ENCODE measurements around the gene PPARG.
"Not testable (repeated sequence)": the region's sequence is repeated elsewhere in the genome, so short reads cannot be mapped to it uniquely, and the experiment has no call there.

PPARG gene

DNA sequence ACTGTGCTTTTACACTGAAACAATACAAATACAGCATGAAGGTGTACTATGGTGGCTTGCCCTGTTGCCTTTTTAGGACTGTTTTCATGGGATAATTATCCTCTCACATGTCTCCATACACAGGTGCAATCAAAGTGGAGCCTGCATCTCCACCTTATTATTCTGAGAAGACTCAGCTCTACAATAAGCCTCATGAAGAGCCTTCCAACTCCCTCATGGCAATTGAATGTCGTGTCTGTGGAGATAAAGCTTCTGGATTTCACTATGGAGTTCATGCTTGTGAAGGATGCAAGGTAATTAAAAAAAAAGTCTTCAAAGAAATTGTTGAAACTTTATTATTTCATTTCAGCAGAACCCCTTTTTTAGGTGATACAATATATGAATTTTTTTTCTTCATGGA, 92.3 kb downstream of the PPARG start:
- no peak for DNase-seq

DNA sequence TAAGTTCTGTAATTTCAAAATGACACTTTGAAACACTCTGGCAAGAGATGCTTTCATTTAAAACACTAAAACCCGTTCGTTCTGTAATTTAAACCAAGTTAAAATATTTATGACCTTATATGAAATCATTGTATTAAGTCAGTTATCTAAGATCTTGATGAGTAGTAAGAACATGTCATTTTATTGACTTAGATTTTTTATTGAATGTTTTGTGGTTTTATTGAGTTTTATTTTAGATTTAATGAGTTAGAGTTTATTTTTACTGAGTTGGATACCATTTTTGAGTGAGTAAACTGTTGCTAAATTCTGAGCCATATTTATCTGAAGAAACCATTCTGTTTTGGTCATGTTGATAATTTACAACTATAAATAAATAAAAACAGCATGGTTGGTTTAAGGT, 94.3 kb downstream of the PPARG start:
- DNase-seq, result no peak

DNA sequence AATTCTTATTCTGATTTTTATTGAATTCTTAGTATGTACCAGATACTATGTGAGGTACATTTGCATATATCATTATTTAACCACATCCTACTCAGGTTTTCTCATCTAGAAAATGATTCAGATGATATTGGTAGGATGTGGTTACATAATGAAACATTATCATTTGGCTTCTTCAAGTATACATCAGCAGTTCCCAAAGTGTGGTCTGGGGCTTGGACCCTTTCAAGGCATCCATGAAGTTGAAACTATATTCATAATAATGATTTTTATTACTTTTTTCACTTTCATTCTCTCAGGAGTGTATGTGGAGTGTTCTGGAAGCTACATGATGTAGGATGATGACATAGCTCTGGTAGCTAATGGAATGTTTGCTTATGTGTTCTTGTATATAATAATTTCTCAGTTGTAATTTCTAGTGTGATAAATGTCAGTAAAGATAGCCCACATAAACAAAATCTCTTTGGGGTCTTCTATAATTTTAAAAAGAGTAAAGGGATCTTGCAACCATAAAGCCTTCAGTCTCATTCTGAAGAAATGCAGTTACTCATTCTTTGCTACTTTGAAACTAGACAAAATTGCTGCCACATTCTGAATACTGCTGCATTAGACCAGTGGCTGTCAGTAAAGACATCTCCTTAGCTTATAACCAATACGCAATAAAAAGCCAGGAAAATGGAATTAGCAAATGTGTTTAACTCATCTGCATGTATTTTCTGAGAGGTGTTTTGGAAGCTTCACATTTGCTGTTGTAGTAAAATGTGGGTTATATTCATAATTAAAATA, 95.8 kb downstream of the PPARG start:
- no peak for DNase-seq

DNA sequence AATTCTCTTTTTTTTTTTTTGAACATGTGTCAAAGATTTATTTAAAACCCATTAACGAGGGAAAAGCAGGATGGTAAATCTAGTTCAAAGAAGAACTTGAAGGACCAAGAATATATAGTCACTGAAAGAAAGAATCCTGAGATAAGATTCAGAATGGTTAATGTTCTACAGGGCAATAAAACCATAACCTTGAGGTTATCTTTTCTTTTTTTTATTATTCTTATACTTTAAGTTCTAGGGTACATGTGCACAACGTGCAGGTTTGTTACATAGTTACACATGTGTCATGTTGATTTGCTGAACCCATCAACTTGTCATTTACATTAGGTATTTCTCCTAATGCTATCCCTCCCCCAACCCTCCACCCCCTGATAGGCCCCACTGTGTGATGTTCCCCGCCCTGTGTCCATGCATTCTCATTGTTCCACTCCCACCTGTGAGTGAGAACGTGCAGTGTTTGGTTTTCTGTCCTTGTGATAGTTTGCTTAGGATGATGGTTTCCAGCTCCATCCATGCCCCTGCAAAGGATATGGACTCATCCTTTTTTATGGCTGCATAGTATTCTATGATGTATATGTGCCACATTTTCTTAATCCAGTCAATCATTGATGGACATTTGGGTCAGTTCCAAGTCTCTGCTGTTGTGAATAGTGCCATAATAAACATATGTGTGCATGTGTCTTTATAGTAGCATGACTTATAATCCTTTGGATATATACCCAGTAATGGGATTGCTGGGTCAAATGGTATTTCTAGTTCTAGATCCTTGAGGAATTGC, 97.8 kb downstream of the PPARG start:
- DNase-seq, result not testable (repeated sequence)

DNA sequence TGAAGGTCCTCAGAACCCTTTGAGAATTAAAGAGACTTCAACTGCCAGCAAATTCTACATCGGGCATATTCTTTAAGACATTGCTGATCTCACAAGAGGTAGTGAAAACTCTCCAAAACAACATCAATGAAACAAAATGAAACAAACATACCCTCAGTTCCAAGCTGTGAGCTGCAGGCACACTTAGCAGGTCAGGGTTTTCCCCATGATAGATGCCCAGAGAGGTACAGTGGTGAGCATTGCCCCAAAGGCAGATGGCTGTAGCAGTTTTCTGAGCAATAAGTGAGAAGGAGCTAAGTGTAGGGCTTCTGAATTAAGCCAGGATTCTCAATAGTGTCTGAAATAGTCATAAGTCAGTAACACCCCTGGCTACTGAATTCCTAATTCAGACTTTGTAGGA, 99.3 kb downstream of the PPARG start:
- no peak for DNase-seq

DNA sequence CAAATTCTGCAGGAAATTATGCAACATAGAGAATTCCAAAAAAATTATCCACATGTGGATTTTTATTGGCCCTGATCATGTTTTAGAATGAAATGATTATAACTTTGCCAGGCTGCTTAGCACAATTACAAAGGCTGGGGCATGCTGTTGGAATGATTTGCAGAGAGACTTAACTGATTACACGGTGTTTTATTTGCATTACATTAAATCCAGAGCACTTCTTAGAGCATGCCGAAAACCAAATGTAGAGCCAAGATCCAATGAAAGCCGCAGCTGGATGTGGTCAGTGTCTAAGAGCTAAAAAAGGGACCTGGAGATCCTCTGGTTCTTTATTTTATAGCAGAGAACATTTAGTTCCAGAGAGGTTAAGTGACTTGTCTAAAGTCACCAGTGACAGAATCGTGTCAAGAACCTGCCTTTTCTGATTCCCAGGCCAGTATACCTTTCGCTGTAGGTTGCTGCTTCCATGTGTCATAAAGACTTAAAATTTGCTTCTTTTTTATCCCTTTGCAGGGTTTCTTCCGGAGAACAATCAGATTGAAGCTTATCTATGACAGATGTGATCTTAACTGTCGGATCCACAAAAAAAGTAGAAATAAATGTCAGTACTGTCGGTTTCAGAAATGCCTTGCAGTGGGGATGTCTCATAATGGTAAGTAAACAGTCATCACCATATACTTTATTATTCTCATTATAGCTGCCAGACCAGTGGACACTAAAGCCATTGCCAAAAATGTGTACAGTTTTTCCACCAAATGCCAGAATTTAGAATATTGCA, 103.4 kb downstream of the PPARG start:
- no peak for DNase-seq

DNA sequence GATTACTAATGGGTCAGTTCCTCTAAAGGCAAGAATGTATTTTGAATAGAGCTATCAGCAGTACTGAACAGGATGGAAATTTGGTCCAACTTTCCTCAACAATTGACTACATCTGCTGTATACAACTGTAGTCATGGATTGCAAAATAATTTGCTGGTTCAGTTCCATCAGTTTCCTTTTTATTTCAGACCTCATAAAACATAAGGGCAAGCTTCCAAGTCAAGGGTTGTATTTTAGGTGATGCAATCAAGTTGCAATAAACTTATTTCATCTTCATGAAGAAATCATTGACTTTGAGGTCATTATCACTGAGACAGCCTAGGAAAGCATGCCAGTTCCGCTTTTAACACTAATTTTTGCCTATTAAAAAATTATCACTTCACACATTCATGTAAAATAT, 105.0 kb downstream of the PPARG start:
- DNase-seq, result peak; percentile 93 to 96

DNA sequence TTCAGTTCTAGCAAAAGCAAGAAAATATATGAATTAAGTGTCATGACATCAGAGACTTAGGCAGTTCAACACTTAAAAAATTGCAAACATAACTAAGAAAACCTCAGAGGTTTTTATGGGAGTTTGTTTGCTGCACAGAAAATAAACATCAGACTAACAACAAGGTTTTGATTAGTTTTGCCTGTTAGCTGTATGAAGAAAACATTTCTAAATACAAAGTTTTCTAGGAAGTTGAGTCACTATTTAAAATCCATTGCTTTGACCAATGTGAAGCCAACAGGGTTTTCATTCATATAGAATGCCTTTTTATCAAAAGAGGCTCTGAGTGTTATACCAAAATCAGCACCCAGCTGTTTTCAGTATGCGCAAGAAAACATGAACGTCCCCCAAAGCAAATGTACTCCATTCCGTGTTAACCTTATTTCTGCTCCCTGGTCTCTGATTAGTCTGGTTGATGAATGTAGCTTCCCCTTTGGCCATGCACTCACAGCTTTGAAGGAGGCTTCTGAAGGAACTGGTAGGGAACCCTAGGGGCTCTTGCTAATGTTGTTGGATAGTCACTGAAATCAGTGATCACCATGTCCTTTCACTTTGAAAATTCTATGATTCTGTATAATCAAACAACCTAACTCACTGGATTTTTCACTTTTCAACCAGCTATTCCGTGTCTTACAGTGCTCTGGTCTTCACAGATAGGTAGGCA, 105.8 kb downstream of the PPARG start:
- peak; percentile 27 to 29 for DNase-seq

DNA sequence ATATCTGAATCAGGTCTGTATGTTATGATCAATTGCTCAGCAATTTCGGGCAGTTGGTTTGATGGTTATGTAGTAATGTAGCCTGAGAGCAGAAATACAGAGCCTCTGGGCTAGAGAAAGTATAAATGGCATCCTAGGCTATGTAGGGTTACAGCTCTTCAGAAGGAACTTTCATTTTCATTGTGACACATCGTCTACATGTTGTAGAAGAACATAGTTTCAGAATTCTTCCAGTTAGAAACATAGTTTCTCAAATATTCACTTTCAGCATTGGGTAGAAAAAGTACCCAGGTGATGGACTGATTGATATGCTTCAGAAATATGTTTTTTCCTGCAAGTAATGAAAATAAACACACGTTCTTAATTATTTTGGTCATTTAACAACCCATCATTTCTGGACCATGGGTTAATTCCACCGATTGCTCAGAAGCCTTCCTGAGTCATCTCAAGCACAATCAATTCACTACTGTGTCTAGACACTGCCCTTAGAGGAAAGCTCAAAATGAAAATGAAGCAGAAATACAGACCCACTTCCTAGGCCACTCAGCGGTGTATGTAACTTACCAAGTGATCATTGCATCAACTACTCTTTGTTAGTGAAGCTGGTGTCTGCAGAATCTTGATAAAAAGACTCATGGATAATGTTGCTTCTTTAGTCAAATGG, 106.6 kb downstream of the PPARG start:
- peak; percentile 53 to 56 for DNase-seq

DNA sequence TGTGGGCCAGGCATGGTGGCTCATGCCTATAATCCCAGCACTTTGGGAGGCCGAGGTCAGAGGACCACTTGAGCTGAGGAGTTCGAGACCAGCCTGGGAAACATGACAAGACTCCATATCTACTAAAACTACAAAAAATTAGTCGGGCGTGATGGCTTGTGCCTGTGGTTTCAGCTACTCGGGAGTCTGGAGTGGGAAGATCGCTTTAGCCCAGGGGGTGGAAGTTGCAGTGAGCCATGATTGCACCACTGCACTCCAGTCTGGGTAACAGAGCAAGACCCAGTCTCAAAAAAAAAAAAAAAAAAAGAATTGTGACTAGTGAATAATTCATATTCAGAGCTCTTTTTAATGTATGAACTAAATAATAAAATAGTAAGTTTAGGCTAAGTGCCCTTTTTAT, 107.6 kb downstream of the PPARG start:
- DNase-seq, result peak; percentile 38 to 53

DNA sequence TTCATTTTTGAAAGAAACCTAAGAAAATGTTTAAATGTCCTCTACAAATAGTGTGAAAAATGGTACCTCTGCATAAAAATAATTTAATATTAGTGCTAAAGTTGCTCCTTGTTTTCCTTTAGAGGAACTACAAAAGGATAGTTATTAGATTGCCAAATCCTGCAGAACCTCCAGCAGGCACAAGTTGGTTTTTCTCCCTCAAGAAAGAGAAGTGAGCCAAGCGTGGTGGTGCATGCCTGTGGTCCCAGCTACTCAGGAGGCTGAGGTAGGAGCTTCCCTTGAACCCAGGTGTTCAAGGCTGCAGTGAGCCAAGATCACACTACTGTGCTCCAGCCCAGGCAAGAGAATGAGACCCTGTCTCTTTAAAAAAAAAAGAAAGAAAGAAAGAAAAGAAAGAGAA, 110.4 kb downstream of the PPARG start:
- DNase-seq, result peak in 1 of 2 donors; percentile 45

DNA sequence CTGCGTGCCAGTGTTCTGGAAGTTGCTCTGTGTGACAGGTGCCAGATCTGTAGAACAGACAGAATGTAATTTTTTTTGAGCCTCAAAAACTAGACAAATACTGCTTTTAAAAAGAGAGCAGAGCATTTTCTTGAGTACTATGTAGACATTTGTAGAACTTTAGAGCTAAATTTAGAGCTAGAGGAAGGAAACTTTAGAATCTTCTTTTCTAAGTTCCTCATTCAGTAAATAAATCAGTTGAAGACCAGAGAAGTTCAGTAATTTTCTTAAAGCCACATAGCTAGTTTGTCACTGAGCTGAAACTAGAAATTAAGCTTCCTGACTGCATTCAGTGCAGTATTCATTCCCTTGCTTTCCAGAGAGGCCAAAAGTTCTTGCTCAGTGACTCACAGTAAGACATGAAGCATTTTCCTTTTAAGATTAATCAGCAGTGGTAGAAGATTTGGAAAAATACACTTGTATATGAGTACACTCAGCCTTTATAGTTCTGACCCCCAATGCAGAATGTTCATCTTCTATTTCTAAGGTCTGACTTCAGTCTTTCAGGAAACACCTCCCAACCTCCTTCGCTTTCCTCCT, 111.8 kb downstream of the PPARG start:
- DNase-seq, result no peak

DNA sequence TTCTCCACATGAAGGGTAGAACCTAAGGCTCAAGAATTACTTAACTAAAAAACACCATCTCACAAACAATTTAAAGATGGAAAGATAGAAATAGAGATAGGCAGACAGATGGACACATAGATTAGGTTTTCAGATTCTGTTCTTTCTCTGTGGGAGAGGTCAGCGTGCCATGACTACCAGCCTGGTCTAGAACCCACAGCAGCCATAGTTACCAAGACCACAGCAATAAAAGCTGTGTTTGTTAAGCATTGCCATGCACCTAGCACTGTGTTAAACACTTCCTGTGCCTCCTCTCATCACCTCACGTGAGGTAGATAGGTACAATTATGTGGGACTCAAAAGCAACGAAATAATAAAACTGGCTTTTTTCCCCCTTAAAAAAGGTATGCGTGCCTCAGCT, 112.3 kb downstream of the PPARG start:
- DNase-seq, result no peak

DNA sequence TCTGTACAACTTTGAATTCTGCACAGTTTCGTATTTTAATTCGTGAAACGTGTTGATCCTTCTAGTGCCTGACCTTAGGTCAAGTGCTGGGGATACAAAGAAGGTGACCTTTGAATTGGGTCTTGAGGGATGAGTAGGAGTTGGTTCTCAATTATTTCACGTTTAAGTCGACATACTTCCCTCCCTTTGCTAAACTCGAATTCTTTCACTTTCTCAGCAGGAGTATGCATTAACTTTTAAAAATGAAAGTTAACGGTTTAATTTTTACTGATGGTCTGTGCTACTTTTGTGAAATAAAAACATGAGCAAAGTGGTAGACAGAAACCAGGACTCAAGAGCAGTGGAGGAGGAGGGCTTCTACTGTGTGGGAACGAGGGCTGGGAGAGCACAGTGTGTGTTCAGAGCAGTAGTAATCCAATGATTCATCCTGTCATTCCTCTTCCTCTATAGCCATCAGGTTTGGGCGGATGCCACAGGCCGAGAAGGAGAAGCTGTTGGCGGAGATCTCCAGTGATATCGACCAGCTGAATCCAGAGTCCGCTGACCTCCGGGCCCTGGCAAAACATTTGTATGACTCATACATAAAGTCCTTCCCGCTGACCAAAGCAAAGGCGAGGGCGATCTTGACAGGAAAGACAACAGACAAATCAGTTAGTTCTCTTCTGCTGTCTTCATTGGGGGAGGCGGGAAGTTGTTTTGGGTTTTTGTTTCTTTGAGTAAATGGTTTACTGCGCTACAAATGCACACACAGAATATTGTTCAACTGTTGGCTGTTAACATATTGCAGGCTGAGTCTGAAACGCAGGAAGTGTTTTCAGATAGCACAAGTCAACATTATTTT, 116.8 kb downstream of the PPARG start:
- DNase-seq, result peak; percentile 94 to 99

DNA sequence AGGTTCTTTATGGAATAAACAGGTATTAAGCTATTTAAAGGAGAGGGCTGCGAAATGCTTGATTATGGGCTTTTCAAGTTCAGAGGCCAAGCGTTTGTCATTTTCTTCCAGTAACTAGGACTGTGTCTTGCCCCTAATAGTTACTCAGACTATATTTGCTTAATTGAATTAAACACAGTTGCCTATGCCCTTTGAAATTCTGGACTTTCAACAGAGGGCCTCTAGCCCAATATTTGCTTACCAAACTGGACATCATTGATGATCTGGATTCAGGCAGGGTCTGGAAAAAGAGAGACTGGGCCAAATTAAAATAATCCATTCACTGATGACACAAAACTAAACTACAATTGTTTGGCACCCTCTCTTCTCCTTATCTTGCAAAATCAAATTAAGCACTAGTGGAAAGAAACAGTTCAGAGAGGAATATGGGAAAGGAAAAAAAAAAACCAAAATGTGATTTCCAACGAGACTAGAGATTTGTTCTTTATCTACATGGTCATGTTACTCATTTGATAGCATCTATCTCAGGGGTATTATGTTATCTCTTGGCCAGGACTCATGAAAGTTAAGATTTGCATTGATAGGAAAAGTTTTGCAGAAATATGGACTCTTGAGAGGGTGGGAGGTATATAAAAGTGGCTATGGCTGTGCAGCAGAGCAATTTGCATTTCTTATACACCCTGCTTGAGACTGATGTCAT, 120.3 kb downstream of the PPARG start:
- no peak for DNase-seq

DNA sequence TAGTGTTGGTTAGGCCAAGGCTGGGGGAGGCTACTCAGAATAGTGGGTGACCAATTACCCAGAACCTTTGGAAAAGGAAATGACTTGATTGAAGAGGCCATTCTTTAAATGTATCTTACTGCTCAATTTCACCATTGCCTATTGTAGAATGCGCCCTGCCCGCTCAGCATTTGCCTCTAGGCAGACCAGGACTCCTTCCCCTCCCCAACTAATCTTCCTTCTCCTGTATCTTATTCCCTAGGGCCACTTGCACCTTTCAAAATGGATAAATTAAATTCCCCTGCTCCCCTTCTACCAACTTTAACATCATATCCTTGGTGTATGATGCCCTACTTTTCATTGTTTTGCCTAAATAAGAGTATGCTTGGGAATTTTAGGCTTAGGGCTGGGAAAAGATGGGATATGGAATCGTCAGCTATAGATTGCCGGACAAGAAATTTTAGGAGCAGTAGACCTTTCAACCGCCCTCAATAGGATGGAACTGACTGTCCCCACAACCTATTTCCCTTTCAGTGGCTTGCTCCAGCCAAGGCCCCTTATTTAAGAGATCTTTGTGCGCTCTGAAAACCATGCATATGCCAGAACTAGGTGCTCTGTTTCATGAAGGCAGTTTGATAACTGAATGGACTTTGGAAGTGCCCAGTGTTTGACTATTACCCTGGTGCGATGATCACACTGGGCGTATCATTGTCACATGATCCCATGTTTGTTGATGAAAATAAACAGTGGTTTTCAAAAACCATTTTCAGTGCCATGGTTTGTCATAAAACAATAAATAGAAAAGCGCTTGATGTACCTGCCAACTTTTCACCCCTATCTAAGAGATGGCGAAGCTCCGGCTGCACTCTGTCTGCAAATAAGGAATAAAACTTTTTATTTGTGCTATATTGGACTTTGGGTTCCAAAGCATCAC, 121.1 kb downstream of the PPARG start:
- no peak for DNase-seq

DNA sequence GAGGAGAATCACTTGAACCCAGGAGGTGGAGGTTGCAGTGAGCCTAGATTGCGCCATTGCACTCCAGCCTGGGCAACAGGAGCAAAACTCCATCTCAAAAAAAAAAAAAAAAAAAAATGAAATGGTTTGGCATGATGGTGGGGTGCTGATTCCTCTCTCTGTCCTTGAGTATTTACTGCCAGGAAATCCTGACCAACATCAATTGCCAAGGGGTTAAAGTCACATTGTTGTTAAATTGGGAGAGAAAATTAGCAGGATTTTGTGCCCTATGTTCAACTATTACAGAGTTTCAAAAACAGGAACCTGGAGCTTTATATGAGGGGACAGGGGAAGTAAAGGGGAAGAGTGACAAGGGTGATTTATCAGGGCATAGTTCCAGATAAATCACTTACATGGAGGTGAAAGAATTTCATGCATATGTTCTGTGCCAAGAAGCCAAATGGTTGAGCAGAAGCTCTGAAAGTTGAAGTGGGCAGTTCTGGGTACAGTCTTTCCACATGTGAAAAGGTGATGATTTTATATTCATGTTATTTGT, 124.9 kb downstream of the PPARG start:
- peak; percentile 50 for DNase-seq

DNA sequence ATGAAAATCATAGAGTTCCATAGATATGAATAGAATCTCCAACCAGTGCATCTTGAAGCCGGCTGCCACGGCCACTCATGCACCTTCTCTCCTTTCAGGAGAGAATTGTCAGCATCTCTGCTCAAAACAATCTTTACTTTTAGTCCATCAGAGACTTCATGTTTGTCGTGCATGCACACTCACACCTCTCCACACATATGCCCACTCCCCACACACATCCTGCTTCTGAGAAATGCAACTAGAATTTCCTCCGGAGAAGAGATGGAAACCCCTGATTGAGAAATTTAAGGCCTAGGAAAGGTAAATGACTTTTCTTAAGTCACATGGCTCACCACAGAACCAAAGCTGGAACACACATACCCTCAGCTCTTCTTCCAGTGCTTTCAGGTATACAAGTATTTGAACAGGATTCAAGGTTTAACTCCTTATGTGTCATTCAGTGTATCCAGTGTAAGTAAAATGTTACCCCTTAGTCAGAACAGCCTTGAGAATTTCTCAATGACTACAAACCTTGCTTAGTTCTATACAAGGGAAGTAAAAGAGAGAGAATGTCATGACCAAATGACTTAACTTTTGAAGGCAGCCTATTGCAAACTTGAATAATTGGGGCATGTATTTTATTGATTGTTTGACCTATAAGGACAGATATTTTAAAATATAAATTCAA, 126.3 kb downstream of the PPARG start:
- DNase-seq, result peak; percentile 42 to 59
